Measurements from ENCODE around the gene CABLES1. TPM values are rescaled to one million over a fixed set of nuclear protein-coding genes. Genes with fewer than 3 reads are reported as not detected.

The CABLES1 gene
- total RNA-seq, 1 donor from 2014 or later = 4.2 TPM

DNA sequence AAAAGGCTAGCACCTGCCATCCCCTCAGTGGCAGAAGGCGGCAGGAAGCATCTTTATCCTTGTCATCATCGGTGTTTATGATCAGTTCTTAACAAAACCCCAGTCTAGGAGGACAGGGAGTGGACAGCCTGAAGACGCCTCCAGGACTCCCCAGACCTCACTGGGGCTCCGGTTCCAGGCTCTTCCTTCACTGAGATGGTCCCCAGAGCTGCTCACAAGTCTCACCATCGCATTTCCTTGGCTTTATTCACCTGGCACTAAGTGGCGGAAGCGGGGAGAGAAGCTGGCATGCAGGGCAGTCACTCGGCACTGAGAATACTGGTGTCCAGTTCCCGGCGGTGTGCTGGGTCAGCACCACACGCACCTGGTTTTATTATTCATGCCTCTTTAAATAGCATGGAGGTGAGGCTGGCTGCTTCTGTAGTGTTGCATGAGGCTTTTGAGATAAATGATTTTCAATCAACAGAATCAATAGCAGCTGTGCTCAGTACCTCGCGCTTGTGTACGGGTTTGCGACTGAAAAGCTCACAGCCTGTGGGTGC is 68.7 kb downstream of the CABLES1 start:
- no peak for DNase-seq (ENCODE audit: low spot score, unreplicated experiment)
- TF ChIP-seq, protein P1, sequence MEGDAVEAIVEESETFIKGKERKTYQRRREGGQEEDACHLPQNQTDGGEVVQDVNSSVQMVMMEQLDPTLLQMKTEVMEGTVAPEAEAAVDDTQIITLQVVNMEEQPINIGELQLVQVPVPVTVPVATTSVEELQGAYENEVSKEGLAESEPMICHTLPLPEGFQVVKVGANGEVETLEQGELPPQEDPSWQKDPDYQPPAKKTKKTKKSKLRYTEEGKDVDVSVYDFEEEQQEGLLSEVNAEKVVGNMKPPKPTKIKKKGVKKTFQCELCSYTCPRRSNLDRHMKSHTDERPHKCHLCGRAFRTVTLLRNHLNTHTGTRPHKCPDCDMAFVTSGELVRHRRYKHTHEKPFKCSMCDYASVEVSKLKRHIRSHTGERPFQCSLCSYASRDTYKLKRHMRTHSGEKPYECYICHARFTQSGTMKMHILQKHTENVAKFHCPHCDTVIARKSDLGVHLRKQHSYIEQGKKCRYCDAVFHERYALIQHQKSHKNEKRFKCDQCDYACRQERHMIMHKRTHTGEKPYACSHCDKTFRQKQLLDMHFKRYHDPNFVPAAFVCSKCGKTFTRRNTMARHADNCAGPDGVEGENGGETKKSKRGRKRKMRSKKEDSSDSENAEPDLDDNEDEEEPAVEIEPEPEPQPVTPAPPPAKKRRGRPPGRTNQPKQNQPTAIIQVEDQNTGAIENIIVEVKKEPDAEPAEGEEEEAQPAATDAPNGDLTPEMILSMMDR (IDR thresholded peaks at IDR 0.05; ENCODE audit: unreplicated experiment) = no peak
- Mint-ChIP-seq H3K27me3 (peaks cover 4% of the 10 kb centered on the region), H3K4me3 (ENCODE audit: low read depth) (no peak overlapping the region), H3K36me3 (ENCODE audit: insufficient read depth) (peaks cover 6% of the 10 kb centered on the region), H3K9me3 (ENCODE audit: low read depth) (peaks cover 6% of the 10 kb centered on the region), H3K4me1 (ENCODE audit: low read depth) (peaks cover 8% of the 10 kb centered on the region), H3K27ac (no peak overlapping the region)

- peaks cover 7% of the 10 kb centered on the region for H3K36me3 Mint-ChIP-seq (ENCODE audit: insufficient read depth)
- peak overlapping the region; percentile 9 for H3K27ac Mint-ChIP-seq
- TF ChIP-seq, protein P1 (IDR thresholded peaks at IDR 0.05; ENCODE audit: unreplicated experiment) = no peak
- H3K27me3 Mint-ChIP-seq = peaks cover 4% of the 10 kb centered on the region
- DNase-seq (ENCODE audit: low spot score, unreplicated experiment) = no peak
- no peak overlapping the region for H3K4me3 Mint-ChIP-seq (ENCODE audit: low read depth)
- peaks cover 8% of the 10 kb centered on the region for H3K4me1 Mint-ChIP-seq (ENCODE audit: low read depth)
- H3K9me3 Mint-ChIP-seq (ENCODE audit: low read depth) = peaks cover 6% of the 10 kb centered on the region
Observed at GRCh38 chr18:23204589-23205235, 69.4 kb downstream of the CABLES1 start.

DNA sequence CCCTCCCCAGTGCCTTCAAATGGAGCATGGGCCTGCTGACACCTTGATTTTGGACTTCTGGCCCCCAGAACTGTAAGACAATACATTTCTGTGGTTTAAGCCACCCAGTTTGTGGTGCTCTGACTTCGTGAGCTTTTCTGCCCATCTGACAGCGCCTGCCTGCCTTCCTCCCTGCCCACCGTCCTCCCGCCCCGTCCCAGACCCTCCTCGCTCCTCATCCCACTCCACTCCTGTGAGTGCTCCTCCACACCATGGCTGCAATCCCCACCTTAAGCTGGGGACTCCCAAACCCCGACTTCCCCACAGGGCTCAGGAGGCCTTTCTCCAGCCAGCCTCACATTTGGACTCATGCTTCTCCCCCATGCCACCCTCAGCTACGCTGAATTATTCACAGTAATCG is 70.7 kb downstream of the CABLES1 start:
- Mint-ChIP-seq H3K36me3 (ENCODE audit: insufficient read depth) (peaks cover 7% of the 10 kb centered on the region), H3K4me1 (ENCODE audit: low read depth) (peaks cover 8% of the 10 kb centered on the region), H3K9me3 (ENCODE audit: low read depth) (peaks cover 6% of the 10 kb centered on the region), H3K27ac (no peak overlapping the region), H3K27me3 (peaks cover 4% of the 10 kb centered on the region), H3K4me3 (ENCODE audit: low read depth) (no peak overlapping the region)
- DNase-seq (ENCODE audit: low spot score, unreplicated experiment) = no peak
- TF ChIP-seq, protein P1 (IDR thresholded peaks at IDR 0.05; ENCODE audit: unreplicated experiment) = no peak

DNA sequence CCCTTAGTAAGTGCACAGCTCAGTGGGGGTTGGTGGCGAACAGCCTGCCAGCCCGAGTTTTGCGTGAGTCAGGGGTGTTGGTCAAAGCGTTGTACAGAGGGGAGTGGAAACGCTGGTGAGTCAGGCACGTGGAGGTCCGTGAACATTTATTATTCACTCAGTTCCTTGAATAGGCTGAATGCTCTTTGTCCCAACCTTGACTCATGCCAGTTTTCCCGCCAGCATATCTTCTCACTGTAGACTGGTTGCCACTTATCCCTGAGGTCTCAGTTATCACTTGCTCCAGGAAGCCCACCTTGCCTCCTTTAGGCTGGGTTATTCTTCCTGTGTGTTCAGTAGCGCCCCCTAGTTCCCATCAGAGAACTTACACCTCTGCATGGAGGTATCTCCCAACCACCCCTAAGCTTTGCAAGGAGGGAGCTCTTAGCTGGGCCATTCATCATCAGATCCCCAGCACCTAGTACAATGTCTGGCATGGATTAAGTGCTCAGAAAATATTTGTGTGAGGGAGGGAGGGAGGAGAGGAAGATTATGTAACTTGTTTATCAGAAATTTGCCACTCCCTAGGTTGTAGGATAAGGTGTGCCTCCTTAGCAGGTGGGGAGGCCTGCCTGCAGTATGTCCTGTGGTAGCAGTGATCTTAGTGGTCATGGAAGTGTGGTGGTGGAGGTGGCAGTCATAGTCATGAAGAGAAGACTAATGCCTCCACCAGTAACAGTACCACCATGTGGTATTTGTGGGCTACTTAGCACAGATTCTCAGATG is 72.1 kb downstream of the CABLES1 start:
- Mint-ChIP-seq H3K4me1 (ENCODE audit: low read depth) (peaks cover 8% of the 10 kb centered on the region), H3K27ac (no peak overlapping the region), H3K4me3 (ENCODE audit: low read depth) (no peak overlapping the region), H3K9me3 (ENCODE audit: low read depth) (peaks cover 6% of the 10 kb centered on the region), H3K27me3 (peaks cover 1% of the 10 kb centered on the region), H3K36me3 (ENCODE audit: insufficient read depth) (peaks cover 7% of the 10 kb centered on the region)
- no peak for DNase-seq (ENCODE audit: low spot score, unreplicated experiment)
- TF ChIP-seq, protein P1 (IDR thresholded peaks at IDR 0.05; ENCODE audit: unreplicated experiment) = peak; percentile 18

DNA sequence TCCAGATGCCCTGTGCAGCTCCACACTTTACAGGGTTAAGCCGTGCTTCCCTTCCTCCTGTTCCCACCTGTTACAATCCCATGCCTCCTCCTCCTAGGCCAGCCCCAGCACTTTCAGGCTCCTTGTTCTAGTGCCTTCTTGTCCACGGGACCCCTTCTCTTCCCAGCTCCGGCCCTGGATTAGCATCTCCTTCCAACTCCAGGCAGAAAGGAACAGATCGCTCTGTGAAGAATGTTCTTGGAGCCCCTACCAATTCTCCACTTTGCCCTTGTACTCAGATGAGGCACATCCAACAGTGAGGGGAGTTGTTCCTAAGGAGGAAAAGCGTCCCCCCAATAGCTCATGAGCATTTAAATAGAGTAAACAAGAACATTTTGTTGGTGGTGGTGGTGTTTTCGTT is 72.7 kb downstream of the CABLES1 start:
- Mint-ChIP-seq H3K4me1 (ENCODE audit: low read depth) (peaks cover 8% of the 10 kb centered on the region), H3K36me3 (ENCODE audit: insufficient read depth) (peaks cover 7% of the 10 kb centered on the region), H3K9me3 (ENCODE audit: low read depth) (peaks cover 6% of the 10 kb centered on the region), H3K4me3 (ENCODE audit: low read depth) (no peak overlapping the region), H3K27ac (peak overlapping the region; percentile 26), H3K27me3 (no peaks in the 10 kb centered on the region)
- TF ChIP-seq, protein P1 (IDR thresholded peaks at IDR 0.05; ENCODE audit: unreplicated experiment) = no peak
- DNase-seq (ENCODE audit: low spot score, unreplicated experiment) = no peak
